Activated T-helper 1 cell treated with anti-CD3 and anti-CD28 coated beads, Interleukin-12 subunit alpha, Interleukin-12 subunit beta, Interleukin-2, Interleukin-4 antibody, amounts not matched to agents 30 ng/mL and 10 ng/mL and 1 ng/mL, durations not matched to agents 14 hours and 24 hours and 36 hours (primary cell): ENCODE results near the gene LHX6. TPM values are rescaled to one million over a fixed set of nuclear protein-coding genes. Genes with fewer than 3 reads are reported as not detected.

Source experiments
- DNase-seq: peaks from one replicate; pipeline ENCODE4 v3.0.0; 2021; ENCODE audit warnings: low spot score
- H3K27ac Mint-ChIP-seq: one replicate; pipeline ENCODE4 v1.8.0; 2021; ENCODE audit warnings: mild to moderate bottlenecking, mixed read lengths
- H3K27me3 Mint-ChIP-seq: one replicate; pipeline ENCODE4 v1.8.0; 2022; ENCODE audit warnings: mild to moderate bottlenecking, moderate library complexity, mixed read lengths; ENCODE audit not compliant: insufficient read depth
- H3K36me3 Mint-ChIP-seq: one replicate; pipeline ENCODE4 v1.8.0; 2021; ENCODE audit warnings: low read depth, mixed read lengths
- H3K4me1 Mint-ChIP-seq: one replicate; pipeline ENCODE4 v1.8.0; 2021; ENCODE audit warnings: low read depth, mixed read lengths
- H3K4me3 Mint-ChIP-seq: one replicate; pipeline ENCODE4 v1.8.0; 2021; ENCODE audit warnings: mild to moderate bottlenecking, moderate library complexity, mixed read lengths
- H3K9me3 Mint-ChIP-seq: one replicate; pipeline ENCODE4 v1.8.0; 2021; ENCODE audit warnings: mixed read lengths
- intact Hi-C: fragments of 100-400 bp; cut with micrococcal nuclease; formaldehyde crosslinking; loops from one replicate; pipeline ENCODE4 v1.15.1; 2024
- total RNA-seq: library from RNA; stranded (reverse); gene quantifications from 2 replicates; pipeline ENCODE4 v1.2.3, GENCODE V29; 2022

LHX6 gene
- total RNA-seq, 1 donor from 2014 or later = 0.08 TPM

DNA sequence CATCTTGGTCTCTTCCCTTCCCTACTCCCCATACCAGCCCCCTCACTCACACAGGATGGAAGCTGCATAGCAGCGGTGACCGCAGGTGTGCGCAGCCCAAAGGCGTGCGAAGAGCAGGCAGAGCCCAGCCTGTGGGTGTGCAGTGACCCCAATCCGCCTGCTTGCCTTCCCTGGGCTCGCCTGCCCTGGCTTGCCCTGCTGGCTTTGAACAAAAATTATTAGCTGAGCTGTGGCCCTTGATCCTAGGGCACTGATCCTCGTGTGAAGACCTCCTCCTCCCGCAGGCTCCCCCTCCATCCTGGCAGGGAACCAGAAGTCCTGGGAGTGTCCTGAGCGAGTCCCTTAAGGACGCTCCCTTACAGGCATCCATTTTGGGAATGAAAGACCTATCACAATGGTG is 37.2 kb downstream of the LHX6 start:
- no peaks in the 10 kb centered on the region for H3K9me3 Mint-ChIP-seq
- intact Hi-C loops = no loop called here
- H3K4me3 Mint-ChIP-seq = no peak overlapping the region
- H3K4me1 Mint-ChIP-seq = no peaks in the 10 kb centered on the region
- no peak overlapping the region for H3K27ac Mint-ChIP-seq
- no peaks in the 10 kb centered on the region for H3K27me3 Mint-ChIP-seq
- no peaks in the 10 kb centered on the region for H3K36me3 Mint-ChIP-seq
- DNase-seq = no peak

DNA sequence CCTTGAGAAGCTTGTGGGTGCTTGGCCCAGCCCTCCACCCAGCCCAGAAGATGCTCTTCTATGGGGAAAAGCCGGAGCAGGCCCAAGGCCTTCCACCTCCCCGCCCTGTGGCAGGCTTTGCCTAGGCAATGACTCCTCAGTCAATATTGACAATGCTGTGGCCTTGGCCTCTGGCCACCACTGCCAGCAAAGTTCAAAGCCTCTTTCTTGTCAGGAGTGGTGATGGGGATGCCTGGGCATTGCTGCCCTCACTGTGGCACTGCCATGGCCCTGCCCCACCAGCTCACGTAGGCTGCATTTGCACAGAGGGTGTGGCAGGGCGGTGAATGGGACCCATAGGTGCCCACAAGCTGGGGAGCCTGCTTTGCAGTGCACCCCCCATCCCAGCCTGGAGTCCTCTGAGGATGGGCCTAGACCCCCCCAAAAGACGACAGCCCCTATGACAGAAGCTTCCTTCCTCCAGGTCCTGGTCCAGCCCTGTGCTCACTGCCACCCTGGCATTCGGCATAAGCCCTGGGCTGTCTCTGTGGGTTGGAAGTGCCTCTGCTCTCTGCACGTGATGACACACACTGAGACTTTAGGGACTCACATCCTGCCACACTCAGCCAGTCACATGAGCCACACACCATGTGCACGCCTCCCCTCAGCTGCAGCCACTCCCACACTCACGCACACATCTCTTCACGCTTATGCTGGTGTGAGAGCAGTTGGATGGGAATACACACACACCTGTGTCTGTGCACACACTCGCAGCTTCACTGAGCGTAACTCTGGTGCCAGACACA is 38.0 kb downstream of the LHX6 start:
- no peak overlapping the region for H3K27ac Mint-ChIP-seq
- H3K36me3 Mint-ChIP-seq = no peaks in the 10 kb centered on the region
- intact Hi-C loops = no loop called here
- H3K27me3 Mint-ChIP-seq = no peaks in the 10 kb centered on the region
- DNase-seq = no peak
- no peaks in the 10 kb centered on the region for H3K9me3 Mint-ChIP-seq
- no peaks in the 10 kb centered on the region for H3K4me1 Mint-ChIP-seq
- H3K4me3 Mint-ChIP-seq = no peak overlapping the region

DNA sequence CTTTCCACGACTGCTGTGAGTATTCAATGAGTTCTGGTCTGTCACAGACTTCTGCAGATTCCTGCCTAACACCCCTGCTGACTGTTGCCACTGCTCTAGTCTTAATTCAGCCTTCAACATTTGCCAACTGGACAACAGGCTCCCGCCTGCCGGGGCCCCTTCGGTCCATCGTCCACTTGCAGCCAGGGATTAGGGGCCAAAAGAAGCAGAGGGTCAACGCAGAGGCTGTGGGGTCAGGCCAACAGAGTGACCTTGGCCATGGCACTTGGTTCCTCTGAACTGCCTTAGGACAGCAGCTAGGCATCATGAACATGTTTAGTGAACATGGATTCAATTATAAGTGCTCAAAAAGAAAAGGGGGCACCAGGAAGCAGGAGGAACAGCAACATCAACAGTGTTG is 40.4 kb downstream of the LHX6 start:
- no peak for DNase-seq
- no peak overlapping the region for H3K4me3 Mint-ChIP-seq
- H3K27ac Mint-ChIP-seq = no peak overlapping the region
- intact Hi-C loops = no loop called here
- no peaks in the 10 kb centered on the region for H3K9me3 Mint-ChIP-seq
- H3K4me1 Mint-ChIP-seq = no peaks in the 10 kb centered on the region
- no peaks in the 10 kb centered on the region for H3K36me3 Mint-ChIP-seq
- H3K27me3 Mint-ChIP-seq = no peaks in the 10 kb centered on the region

DNA sequence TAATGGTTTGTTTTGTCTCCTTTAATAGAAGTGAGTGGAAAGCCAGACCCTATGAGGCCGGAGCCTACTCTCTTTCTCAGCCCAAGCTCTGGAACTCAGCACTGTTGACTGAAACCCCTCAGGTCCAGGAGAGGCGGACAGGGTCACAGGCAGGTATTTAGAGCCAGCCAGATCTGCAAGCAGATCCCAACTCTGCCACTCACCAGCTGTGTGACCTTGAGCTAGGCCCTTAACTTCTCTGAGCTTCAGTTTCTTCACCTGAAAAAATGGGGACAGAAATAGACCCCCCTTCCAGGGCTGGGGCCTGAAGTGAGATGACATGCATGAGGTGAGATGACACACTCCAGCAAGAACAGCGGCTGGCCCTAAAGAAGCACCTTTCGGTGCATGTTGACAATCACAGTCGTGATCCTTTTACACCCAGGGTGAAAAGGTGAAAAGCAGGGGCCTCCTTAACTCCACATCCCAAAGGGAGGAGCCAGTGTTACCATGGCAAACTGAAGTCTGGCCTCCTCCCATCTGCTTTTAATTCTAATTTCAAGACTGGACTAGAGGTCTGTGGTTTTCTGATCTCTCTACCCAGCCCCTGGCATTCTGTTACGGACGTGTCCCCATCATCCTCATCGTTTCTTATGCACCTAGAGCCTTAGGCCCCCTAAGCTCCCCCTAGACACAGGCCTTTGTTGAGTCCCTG is 41.8 kb downstream of the LHX6 start:
- H3K9me3 Mint-ChIP-seq = no peaks in the 10 kb centered on the region
- H3K36me3 Mint-ChIP-seq = no peaks in the 10 kb centered on the region
- H3K27me3 Mint-ChIP-seq = peaks cover 3% of the 10 kb centered on the region
- H3K27ac Mint-ChIP-seq = no peak overlapping the region
- intact Hi-C loops = no loop called here
- no peak overlapping the region for H3K4me3 Mint-ChIP-seq
- H3K4me1 Mint-ChIP-seq = no peaks in the 10 kb centered on the region
- DNase-seq = no peak

DNA sequence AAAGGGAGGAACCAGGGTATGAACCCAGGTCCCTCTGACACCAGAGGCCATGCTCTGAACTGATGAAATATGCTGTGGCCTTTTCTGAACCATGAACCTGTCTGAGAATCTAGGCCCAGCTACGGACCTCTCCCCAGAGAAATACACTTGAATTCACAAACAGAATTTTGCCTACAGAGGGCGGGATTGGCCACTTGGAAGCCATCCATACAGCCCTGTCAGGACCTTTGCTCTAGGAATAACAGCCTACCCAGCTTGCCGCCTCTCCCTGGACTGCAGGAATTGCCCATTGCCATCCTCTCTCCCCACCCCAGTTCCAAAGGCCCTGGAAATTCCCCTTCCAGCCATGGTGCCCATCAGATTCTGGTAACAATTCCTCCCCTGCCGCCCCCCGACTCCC is 42.5 kb downstream of the LHX6 start:
- peaks cover 3% of the 10 kb centered on the region for H3K27me3 Mint-ChIP-seq
- H3K36me3 Mint-ChIP-seq = no peaks in the 10 kb centered on the region
- DNase-seq = no peak
- H3K4me3 Mint-ChIP-seq = no peak overlapping the region
- intact Hi-C loops = no loop called here
- no peaks in the 10 kb centered on the region for H3K4me1 Mint-ChIP-seq
- H3K27ac Mint-ChIP-seq = no peak overlapping the region
- no peaks in the 10 kb centered on the region for H3K9me3 Mint-ChIP-seq

DNA sequence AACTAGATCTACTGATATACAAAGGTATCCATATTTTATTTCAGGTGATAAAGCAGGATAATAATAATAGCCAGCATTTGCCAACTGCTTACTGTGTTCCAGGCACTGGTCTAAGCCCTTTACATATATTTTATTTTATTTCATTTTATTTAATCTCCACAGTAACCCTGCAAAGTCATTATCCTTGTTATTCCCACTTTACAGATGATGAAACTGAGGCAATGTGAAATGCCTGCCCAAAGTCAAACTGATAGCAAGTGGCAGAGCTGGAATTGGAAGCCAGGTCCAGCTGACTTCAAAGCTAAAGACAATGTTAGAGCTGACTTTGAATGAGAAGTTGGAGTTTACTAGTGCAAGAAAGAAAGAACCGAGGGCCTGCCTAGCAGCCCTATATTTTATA is 44.2 kb downstream of the LHX6 start:
- Mint-ChIP-seq H3K4me1 (no peaks in the 10 kb centered on the region), H3K27ac (no peak overlapping the region), H3K4me3 (no peak overlapping the region), H3K36me3 (no peaks in the 10 kb centered on the region), H3K27me3 (peaks cover 7% of the 10 kb centered on the region), H3K9me3 (no peaks in the 10 kb centered on the region)
- no peak for DNase-seq
- intact Hi-C loops = no loop called here

DNA sequence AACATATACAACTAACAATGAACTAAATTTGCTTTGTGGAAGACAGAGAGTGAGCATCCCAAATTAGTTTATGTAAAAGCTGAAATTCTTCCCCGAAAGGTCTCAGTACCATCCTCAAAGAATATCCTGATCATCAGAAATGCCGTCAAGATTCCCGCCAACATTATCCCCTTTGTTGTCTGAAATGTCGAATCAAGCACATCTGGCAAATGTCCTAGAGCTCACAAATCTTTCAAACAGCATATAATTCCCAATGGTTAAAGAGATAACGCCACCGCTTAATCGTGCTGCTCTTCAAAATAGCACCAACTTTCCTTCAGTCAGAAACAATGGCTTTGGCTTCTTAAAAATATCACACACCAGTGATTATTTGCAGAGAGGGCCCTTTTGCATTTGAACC is 45.3 kb downstream of the LHX6 start:
- H3K9me3 Mint-ChIP-seq = no peaks in the 10 kb centered on the region
- H3K4me1 Mint-ChIP-seq = no peaks in the 10 kb centered on the region
- no peaks in the 10 kb centered on the region for H3K36me3 Mint-ChIP-seq
- intact Hi-C loops = no loop called here
- H3K27me3 Mint-ChIP-seq = peaks cover 13% of the 10 kb centered on the region
- no peak overlapping the region for H3K27ac Mint-ChIP-seq
- no peak overlapping the region for H3K4me3 Mint-ChIP-seq
- no peak for DNase-seq

DNA sequence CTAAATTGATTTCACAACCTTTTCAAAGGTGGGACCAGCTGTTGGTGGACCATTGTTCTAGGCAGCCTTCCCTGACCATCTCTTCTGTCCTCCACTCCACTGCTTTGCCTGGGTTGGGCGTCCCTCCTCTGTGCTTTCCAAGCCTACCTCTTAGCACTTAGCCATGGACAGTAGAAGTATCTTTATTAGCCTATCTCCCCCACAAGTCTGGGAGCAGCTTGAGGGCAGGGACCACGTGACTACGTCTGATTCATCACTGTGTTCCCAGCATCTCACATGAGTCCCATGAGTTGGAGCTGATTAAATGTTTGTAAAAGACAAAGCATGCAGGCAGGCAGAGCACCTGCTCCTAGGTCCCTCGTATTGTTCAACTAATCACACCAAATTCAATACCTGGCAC is 48.1 kb downstream of the LHX6 start:
- no peak overlapping the region for H3K27ac Mint-ChIP-seq
- no peak for DNase-seq
- no peaks in the 10 kb centered on the region for H3K9me3 Mint-ChIP-seq
- intact Hi-C loops = no loop called here
- H3K4me1 Mint-ChIP-seq = no peaks in the 10 kb centered on the region
- H3K4me3 Mint-ChIP-seq = no peak overlapping the region
- H3K36me3 Mint-ChIP-seq = no peaks in the 10 kb centered on the region
- H3K27me3 Mint-ChIP-seq = peaks cover 19% of the 10 kb centered on the region

DNA sequence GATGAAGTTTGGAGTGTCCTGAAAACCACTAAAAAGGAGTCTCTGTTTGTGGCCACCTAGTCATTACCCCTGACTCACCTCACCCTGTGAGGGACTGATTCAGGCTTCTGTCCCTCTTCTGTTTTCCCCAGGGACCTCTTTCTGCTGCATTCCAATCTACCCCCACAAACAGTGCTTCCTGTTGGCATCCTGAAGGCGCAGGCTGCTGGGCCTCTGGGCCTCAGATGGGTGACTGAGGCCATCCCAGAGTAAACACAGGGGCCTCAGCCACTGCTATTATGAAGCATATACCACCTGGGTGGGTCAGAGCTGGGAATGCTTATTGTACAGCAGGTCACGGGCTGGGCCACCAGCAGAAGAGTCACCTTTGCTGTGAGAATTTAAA is 49.1 kb downstream of the LHX6 start:
- intact Hi-C loops = no loop called here
- H3K36me3 Mint-ChIP-seq = no peaks in the 10 kb centered on the region
- DNase-seq = no peak
- no peaks in the 10 kb centered on the region for H3K9me3 Mint-ChIP-seq
- no peak overlapping the region for H3K27ac Mint-ChIP-seq
- H3K27me3 Mint-ChIP-seq = peaks cover 19% of the 10 kb centered on the region
- no peaks in the 10 kb centered on the region for H3K4me1 Mint-ChIP-seq
- H3K4me3 Mint-ChIP-seq = no peak overlapping the region

DNA sequence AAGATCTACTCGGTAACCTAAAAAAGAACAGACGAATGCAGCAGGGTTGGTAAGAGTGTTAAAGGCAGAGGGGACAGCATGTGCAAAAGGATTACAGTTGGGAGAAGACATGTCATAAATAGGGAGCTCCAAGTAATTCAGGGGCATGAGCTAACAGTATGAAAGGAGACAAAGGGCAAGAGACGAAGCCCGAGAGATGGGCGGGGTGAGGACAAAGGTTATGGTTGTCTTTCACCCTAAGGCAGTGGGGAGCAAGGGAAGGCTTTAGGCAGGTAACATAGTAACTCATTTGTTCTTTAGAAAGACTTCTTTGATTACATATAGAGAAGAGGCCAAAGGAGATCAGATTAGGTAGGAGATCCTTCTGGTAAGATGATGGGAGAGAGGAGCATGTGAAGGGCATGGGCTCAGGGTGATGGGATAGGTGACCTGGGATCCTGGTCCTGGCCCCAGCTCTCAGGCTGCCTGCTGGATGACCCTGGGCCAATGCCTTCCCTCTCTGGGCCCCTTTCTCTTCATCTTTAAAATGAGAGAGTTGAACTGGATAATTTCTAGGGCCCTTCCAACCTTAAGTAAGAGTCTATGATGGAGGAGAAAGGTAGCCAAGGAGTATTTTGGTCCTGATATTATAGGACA is 49.6 kb downstream of the LHX6 start:
- intact Hi-C loops = no loop called here
- DNase-seq = no peak
- Mint-ChIP-seq H3K27me3 (peaks cover 19% of the 10 kb centered on the region), H3K9me3 (no peaks in the 10 kb centered on the region), H3K27ac (no peak overlapping the region), H3K4me3 (no peak overlapping the region), H3K36me3 (no peaks in the 10 kb centered on the region), H3K4me1 (no peaks in the 10 kb centered on the region)

DNA sequence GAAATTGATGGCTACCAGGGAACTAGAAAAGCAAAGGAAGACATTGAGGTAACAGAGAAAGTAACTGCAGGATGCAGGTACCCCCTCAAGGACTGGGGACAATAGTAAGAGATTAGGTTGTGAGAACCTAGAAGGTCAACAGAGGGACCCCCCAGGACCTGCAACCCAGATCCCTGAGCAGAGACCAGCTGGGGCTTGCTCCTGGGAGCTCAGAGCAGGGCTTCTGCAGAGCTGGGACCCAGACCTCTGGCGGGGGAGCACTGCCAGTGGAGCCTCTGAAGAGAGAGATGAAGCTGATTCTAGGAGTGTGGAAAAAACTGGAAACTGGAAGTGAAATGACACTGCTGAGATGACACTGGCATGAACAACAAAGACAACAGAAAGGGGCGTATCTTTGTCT is 51.8 kb downstream of the LHX6 start:
- H3K9me3 Mint-ChIP-seq = no peaks in the 10 kb centered on the region
- no peak overlapping the region for H3K27ac Mint-ChIP-seq
- H3K4me1 Mint-ChIP-seq = no peaks in the 10 kb centered on the region
- intact Hi-C loops = no loop called here
- no peaks in the 10 kb centered on the region for H3K36me3 Mint-ChIP-seq
- no peak overlapping the region for H3K4me3 Mint-ChIP-seq
- no peak for DNase-seq
- peaks cover 24% of the 10 kb centered on the region for H3K27me3 Mint-ChIP-seq

DNA sequence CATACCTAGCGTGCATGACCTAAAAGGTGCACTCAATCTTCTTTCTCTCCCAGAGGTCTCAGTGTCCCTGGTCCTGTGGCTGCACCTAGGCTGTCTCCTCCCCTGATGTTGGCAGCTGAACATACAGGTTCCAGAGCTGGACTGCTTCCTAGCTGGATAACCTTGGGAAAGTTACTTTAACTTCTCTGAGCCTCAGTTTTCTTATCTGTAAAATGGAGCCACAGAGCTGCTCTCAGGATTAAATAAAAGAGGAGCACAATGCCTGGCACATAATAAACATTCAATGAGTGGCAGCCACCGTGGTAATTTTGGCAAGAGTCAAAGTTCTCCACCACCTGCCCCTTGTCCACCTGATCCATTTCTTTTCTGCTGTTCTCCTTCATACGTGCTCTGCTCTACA is 55.1 kb downstream of the LHX6 start:
- H3K9me3 Mint-ChIP-seq = no peaks in the 10 kb centered on the region
- no peak for DNase-seq
- H3K36me3 Mint-ChIP-seq = no peaks in the 10 kb centered on the region
- H3K27ac Mint-ChIP-seq = no peak overlapping the region
- H3K4me3 Mint-ChIP-seq = no peak overlapping the region
- intact Hi-C loops = no loop called here
- H3K27me3 Mint-ChIP-seq = peaks cover 21% of the 10 kb centered on the region
- no peaks in the 10 kb centered on the region for H3K4me1 Mint-ChIP-seq

DNA sequence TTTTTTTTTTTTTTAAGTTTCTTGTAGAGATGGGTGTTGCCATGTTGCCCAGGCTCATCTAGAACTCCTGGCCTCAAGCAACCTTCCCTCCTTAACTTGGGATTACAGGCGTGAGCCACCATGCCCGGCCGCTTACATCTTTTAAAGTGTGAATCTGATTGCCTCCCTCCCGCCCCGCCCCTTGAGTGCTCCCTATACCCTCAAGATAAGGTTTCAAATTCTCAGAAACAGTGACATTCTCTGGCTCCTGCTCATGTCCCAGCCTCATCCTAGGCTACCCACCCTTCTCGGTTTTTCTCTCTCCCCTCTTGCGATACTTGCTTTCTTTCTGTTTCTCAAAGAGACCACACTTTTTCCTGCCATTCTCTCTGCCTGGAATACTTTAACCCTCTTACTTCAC is 56.6 kb downstream of the LHX6 start:
- H3K4me1 Mint-ChIP-seq = no peaks in the 10 kb centered on the region
- no peak for DNase-seq
- peaks cover 18% of the 10 kb centered on the region for H3K27me3 Mint-ChIP-seq
- no peak overlapping the region for H3K27ac Mint-ChIP-seq
- no peak overlapping the region for H3K4me3 Mint-ChIP-seq
- intact Hi-C loops = no loop called here
- H3K9me3 Mint-ChIP-seq = no peaks in the 10 kb centered on the region
- no peaks in the 10 kb centered on the region for H3K36me3 Mint-ChIP-seq
